Ammon's horn (tissue), 1 donor: ENCODE data around the gene PCDHA9.
"Not testable (repeated sequence)": the region's sequence is repeated elsewhere in the genome, so short reads cannot be mapped to it uniquely, and the experiment has no call there.

ENCODE experiments used
- DNase-seq: peaks from one replicate; pipeline ENCODE4 v3.0.0-alpha.2; 2016; ENCODE audit warnings: low spot score

PCDHA9 gene

DNA sequence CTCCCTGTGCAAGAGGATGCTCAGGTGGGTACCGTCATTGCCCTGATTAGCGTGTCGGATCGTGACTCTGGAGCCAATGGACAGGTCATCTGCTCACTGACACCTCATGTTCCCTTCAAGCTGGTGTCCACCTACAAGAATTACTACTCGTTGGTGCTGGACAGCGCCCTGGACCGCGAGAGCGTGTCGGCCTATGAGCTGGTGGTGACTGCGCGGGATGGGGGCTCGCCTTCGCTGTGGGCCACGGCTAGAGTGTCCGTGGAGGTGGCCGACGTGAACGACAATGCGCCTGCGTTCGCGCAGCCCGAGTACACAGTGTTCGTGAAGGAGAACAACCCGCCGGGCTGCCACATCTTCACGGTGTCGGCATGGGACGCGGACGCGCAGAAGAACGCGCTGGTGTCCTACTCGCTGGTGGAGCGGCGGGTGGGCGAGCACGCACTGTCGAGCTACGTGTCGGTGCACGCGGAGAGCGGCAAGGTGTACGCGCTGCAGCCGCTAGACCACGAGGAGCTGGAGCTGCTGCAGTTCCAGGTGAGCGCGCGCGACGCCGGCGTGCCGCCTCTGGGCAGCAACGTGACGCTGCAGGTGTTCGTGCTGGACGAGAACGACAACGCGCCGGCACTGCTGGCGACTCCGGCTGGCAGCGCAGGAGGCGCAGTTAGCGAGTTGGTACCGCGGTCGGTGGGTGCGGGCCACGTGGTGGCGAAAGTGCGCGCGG is 28.5 kb downstream of the PCDHA9 start:
- not testable (repeated sequence) for DNase-seq

DNA sequence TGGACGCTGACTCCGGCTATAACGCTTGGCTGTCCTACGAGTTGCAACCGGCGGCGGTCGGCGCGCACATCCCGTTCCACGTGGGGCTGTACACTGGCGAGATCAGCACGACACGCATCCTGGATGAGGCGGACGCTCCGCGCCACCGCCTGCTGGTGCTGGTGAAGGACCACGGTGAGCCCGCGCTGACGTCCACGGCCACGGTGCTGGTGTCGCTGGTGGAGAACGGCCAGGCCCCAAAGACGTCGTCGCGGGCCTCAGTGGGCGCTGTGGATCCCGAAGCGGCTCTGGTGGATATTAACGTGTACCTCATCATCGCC is 29.0 kb downstream of the PCDHA9 start:
- DNase-seq, result no peak

DNA sequence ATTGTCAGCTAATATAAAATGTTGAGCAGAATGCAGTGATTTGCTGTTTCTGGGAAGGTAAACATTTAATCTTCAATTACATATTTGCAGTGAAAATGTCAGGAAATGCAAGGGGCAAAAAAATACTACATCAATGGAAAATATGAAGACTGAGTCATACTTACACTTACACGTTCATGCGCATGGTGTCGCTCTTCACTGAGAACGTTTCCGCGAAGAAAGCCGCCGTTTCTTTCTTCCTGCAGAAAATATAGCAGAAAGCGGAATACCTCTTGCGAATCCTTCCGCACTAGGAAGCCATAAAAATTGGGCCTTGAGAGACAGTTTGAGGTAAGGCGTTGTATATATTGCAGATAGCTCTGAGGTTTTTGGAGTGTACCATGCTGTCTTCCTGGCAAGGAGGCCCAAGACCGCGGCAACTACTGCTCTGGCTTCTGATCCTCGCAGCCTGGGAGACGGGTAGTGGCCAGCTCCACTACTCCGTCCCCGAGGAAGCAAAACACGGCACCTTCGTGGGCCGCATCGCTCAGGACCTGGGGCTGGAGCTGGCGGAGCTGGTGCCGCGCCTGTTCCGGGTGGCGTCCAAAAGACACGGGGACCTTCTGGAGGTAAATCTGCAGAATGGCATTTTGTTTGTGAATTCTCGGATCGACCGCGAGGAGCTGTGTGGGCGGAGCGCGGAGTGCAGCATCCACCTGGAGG is 33.9 kb downstream of the PCDHA9 start, which contains the start of gene PCDHA13:
TSS of gene PCDHA13 (plus strand) at position 236 of the 702 bp plus-strand sequence. CDS start at position 381, 145 bp downstream.
- DNase-seq, result no peak

DNA sequence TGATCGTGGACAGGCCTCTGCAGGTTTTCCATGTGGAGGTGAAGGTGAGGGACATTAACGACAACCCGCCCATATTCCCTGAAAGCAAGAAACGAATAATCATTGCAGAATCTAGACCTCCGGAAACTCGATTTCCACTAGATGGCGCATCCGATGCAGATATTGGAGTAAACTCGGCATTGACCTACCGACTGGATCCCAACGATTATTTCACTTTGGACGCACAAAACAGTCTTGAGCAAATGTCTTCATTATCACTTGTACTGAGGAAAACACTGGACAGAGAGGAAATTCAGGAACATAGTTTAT is 34.4 kb downstream of the PCDHA9 start:
- DNase-seq, result peak; percentile 17

DNA sequence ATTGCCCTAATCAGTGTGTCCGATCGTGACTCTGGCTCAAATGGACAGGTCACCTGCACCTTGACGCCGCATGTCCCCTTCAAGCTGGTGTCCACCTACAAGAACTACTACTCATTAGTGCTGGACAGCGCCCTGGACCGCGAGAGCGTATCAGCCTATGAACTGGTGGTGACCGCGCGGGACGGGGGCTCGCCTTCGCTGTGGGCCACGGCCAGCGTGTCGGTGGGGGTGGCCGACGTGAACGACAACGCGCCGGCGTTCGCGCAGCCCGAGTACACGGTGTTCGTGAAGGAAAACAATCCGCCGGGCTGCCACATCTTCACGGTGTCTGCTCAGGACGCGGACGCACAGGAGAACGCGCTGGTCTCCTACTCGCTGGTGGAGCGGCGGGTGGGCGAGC is 35.2 kb downstream of the PCDHA9 start:
- DNase-seq, result no peak

DNA sequence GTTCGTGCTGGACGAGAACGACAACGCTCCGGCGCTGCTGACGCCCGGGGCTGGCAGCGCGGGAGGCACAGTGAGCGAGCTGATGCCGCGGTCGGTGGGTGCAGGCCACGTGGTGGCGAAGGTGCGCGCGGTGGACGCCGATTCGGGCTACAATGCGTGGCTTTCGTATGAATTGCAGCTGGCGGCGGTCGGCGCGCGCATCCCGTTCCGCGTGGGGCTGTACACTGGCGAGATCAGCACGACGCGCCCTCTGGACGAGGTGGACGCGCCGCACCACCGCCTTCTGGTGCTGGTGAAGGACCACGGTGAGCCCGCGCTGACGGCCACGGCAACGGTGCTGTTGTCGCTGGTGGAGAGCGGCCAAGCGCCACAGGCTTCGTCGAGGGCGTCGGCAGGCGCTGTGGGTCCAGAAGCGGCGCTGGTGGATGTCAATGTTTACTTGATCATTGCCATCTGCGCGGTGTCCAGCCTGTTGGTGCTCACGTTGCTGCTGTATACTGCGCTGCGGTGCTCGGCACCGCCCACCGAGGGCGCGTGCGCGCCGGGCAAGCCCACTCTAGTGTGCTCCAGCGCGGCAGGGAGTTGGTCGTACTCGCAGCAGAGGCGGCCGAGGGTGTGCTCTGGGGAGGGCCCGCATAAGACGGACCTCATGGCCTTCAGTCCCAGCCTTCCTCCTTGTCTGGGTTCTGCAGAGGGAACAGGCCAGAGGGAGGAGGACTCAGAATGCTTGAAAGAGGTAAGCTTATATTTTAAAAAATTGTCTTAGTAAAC is 35.9 kb downstream of the PCDHA9 start:
- DNase-seq, result no peak
